Omental fat pad (tissue), 4 donors: ENCODE data around the gene DYTN. TPM values are rescaled to one million over a fixed set of nuclear protein-coding genes. Genes with fewer than 3 reads are reported as not detected.

Source experiments
- ATAC-seq: fragments of 150-250 bp; one replicate; pipeline ENCODE4 v1.9.1; 2016; ENCODE audit warnings: mild to moderate bottlenecking, moderate library complexity; ENCODE audit not compliant: low FRiP score
- DNase-seq: peaks from one replicate; pipeline ENCODE4 v3.0.0-alpha.2; 2019; ENCODE audit warnings: low spot score
- total RNA-seq, 4 donors: library from RNA; depleted of rRNA; stranded (reverse); fragments of >200 nt; gene quantifications; one replicate each; pipeline ENCODE4 v1.1.0, GENCODE V29; 2016
- TF ChIP-seq, protein P1 (sequence below), 3 donors: fragments of 450-650 bp; IDR thresholded peaks; one replicate each; pipeline ENCODE4 v1.5.1; 2016 to 2017; ENCODE audit warnings: antibody characterized with exemption in 3 of 3, mild to moderate bottlenecking in 3 of 3, moderate library complexity in 2 of 3

Gene DYTN
- not detected for total RNA-seq

- ATAC-seq (no peak), DNase-seq (no peak)
- TF ChIP-seq, protein P1, sequence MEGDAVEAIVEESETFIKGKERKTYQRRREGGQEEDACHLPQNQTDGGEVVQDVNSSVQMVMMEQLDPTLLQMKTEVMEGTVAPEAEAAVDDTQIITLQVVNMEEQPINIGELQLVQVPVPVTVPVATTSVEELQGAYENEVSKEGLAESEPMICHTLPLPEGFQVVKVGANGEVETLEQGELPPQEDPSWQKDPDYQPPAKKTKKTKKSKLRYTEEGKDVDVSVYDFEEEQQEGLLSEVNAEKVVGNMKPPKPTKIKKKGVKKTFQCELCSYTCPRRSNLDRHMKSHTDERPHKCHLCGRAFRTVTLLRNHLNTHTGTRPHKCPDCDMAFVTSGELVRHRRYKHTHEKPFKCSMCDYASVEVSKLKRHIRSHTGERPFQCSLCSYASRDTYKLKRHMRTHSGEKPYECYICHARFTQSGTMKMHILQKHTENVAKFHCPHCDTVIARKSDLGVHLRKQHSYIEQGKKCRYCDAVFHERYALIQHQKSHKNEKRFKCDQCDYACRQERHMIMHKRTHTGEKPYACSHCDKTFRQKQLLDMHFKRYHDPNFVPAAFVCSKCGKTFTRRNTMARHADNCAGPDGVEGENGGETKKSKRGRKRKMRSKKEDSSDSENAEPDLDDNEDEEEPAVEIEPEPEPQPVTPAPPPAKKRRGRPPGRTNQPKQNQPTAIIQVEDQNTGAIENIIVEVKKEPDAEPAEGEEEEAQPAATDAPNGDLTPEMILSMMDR (IDR thresholded peaks at IDR 0.05), result no peak
Observed at GRCh38 chr2:206718296-206718695, at the start of gene DYTN. DYTN (minus strand) TSS chr2:206718396; CDS start chr2:206718279, 117 bp downstream.

- TF ChIP-seq, protein P1 (IDR thresholded peaks at IDR 0.05), result no peak
- DNase-seq (no peak), ATAC-seq (no peak)
Observed at GRCh38 chr2:206766057-206766930, 48.1 kb upstream of the DYTN start.

GRCh38 chr2:206765242-206766056 lies 47.3 kb upstream of the DYTN start, which contains the start of the genes FASTKD2 and MDH1B:
FASTKD2 (plus strand) TSS chr2:206765606; CDS start chr2:206766694, 1,088 bp downstream.
MDH1B (minus strand) TSS chr2:206765328; CDS start chr2:206765271, 57 bp downstream.
- DNase-seq (peak; percentile 78), ATAC-seq (peak; percentile 99)
- TF ChIP-seq, protein P1 (IDR thresholded peaks at IDR 0.05), result no peak

GRCh38 chr2:206764673-206765241 lies 46.6 kb upstream of the DYTN start:
- no peak for DNase-seq
- TF ChIP-seq, protein P1 (IDR thresholded peaks at IDR 0.05), result no peak
- ATAC-seq, result peak; percentile 13

GRCh38 chr2:206756816-206757215 lies 38.6 kb upstream of the DYTN start:
- DNase-seq (no peak), ATAC-seq (no peak)
- TF ChIP-seq, protein P1 (IDR thresholded peaks at IDR 0.05), result no peak

GRCh38 chr2:206740800-206741199 lies 22.6 kb upstream of the DYTN start:
- TF ChIP-seq, protein P1 (IDR thresholded peaks at IDR 0.05), result no peak
- DNase-seq, result no peak
- ATAC-seq, result no peak
